Thyroid gland (tissue), 4 donors: Measurements from ENCODE around the gene KATNA1. TPM values are rescaled to one million over a fixed set of nuclear protein-coding genes. Genes with fewer than 3 reads are reported as not detected.

ENCODE experiments used
- DNase-seq, 2 donors: peaks; one replicate each; pipeline ENCODE4 v3.0.0-alpha.2; 2019
- H3K27ac ChIP-seq, 3 donors: fragments of 200-600 bp; sonication (generic); 1 replicate in 2 of 3; 2 replicates in 1 of 3; pipeline ENCODE4 v1.5.1; 2016 to 2019; ENCODE audit warnings: mild to moderate bottlenecking in 1 of 3, moderate library complexity in 1 of 3
- H3K27me3 ChIP-seq: fragments of 200-600 bp; sonication (generic); one replicate; pipeline ENCODE4 v1.5.1; 2019
- H3K36me3 ChIP-seq, 2 donors: fragments of 200-600 bp; sonication (generic); one replicate each; pipeline ENCODE4 v1.5.1; 2016 to 2019
- H3K4me1 ChIP-seq, 2 donors: fragments of 200-600 bp; sonication (generic); one replicate each; pipeline ENCODE4 v1.5.1; 2017 to 2019
- H3K4me3 ChIP-seq, 3 donors: fragments of 200-600 bp; sonication (generic); replicated peaks in 1 of 3; 1 replicate in 2 of 3; 2 replicates in 1 of 3; pipeline ENCODE4 v1.5.1; 2016; ENCODE audit warnings: mild to moderate bottlenecking in 1 of 3
- H3K9me3 ChIP-seq: fragments of 200-600 bp; sonication (generic); one replicate; pipeline ENCODE4 v1.5.1; 2017
- POLR2A ChIP-seq, 2 donors: fragments of 450-650 bp; IDR thresholded peaks; one replicate each; pipeline ENCODE4 v1.6.1; 2017; ENCODE audit warnings: antibody characterized with exemption in 2 of 2, mild to moderate bottlenecking in 2 of 2, moderate library complexity in 1 of 2
- WGBS, 2 donors: methylation state at CpG; one replicate each; pipeline ENCODE4 v1.1.5; 2017; 5-methylcytosine and 5-hydroxymethylcytosine counted together
- intact Hi-C: fragments of 100-400 bp; cut with DNase I; formaldehyde crosslinking; loops from one replicate; pipeline ENCODE4 v1.15.1; 2023
- total RNA-seq, 4 donors: library from RNA; depleted of rRNA; stranded (reverse); fragments of >200 nt; gene quantifications; one replicate each; pipeline ENCODE4 v1.2.3, GENCODE V29; 2016
- TF ChIP-seq, protein P1 (sequence below), 6 experiments: fragments of 200-600 bp in 3 of 6; fragments of 450-650 bp in 3 of 6; sonication (generic) in 3 of 6; IDR thresholded peaks; one replicate each; pipeline ENCODE4 v1.5.1; 2016 to 2019; ENCODE audit warnings: antibody characterized with exemption in 6 of 6, mild to moderate bottlenecking in 2 of 6, inconsistent platforms in 1 of 6, moderate library complexity in 1 of 6

Gene KATNA1
- total RNA-seq, 4 donors from 2014 or later, result 17.8 to 21.6 (median 18.4) TPM

DNA sequence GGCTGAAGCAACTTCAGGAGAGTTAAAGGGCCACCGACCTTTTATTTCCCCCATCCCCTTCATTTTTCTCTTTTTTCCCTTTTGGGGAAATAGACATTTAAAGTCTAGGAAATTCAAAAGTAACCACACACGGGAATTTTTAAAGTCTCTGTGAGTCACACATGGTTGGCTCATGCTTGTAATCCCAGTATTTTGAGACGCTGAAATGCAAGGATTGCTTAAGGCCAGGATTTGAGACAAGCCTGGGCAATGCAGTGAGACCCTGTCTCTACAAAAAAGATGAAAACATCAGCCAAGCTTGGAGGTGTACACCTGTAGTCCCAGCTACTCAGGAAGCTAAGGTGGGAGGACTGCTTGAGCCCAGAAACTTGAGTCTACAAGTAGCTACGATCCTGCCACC is 34.2 kb downstream of the KATNA1 start:
- 94% methylated on average over 4 of the region's 4 CpGs for WGBS, 2 donors
- Histone ChIP-seq H3K27me3 (no peaks in the 10 kb centered on the region), H3K36me3 (no peaks in the 10 kb centered on the region), H3K9me3 (no peaks in the 10 kb centered on the region), H3K4me1 (peaks cover 0 to under 1% of the 10 kb centered on the region in 2 donors), H3K4me3 (no peak overlapping the region), H3K27ac (no peak overlapping the region)
- no peak for DNase-seq
- intact Hi-C loops, result no loop called here
- TF ChIP-seq, protein P1, sequence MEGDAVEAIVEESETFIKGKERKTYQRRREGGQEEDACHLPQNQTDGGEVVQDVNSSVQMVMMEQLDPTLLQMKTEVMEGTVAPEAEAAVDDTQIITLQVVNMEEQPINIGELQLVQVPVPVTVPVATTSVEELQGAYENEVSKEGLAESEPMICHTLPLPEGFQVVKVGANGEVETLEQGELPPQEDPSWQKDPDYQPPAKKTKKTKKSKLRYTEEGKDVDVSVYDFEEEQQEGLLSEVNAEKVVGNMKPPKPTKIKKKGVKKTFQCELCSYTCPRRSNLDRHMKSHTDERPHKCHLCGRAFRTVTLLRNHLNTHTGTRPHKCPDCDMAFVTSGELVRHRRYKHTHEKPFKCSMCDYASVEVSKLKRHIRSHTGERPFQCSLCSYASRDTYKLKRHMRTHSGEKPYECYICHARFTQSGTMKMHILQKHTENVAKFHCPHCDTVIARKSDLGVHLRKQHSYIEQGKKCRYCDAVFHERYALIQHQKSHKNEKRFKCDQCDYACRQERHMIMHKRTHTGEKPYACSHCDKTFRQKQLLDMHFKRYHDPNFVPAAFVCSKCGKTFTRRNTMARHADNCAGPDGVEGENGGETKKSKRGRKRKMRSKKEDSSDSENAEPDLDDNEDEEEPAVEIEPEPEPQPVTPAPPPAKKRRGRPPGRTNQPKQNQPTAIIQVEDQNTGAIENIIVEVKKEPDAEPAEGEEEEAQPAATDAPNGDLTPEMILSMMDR (IDR thresholded peaks at IDR 0.05), result no peak
- no peak for TF ChIP-seq POLR2A (IDR thresholded peaks at IDR 0.05)

DNA sequence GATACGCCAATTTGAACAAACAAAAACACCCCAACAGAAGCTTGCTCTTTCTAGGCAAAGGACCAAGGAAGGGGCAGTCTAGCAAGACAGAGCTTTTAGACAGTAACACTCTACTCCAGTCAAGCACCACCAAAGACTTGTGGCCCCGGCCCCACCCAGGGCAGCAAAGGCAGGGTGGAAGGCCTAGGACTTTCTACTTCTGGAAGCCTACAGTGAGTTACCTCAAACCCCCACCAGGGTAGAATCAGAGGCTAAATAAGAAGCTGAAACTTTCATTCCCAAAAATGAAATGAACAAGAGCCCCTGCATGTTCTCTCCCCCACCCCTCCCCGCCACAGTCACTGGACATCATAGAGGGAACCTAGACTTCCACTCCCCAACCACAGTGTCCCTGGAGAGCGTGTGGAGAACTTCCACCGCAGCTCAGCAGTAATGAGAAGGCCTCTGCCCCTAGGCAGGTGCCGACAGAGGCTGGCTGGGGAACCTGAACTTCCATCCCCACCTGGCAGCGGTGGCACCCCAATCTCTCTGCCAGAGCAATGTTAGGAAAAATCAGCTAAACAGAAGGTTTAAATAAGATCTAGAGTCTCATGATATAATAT is 40.0 kb downstream of the KATNA1 start:
- intact Hi-C loops, result no loop called here
- H3K27ac ChIP-seq, result no peak overlapping the region
- H3K27me3 ChIP-seq, result no peaks in the 10 kb centered on the region
- H3K4me1 ChIP-seq, result peaks cover 10 to 13% of the 10 kb centered on the region in 2 donors
- TF ChIP-seq POLR2A (IDR thresholded peaks at IDR 0.05), result no peak
- TF ChIP-seq, protein P1 (IDR thresholded peaks at IDR 0.05), result no peak
- H3K36me3 ChIP-seq, result no peaks in the 10 kb centered on the region
- H3K9me3 ChIP-seq, result no peaks in the 10 kb centered on the region
- peak; percentile 6 to 14 for DNase-seq
- no peak overlapping the region for H3K4me3 ChIP-seq
- 80 to 82% methylated on average over 7 of the region's 7 CpGs for WGBS, 2 donors

DNA sequence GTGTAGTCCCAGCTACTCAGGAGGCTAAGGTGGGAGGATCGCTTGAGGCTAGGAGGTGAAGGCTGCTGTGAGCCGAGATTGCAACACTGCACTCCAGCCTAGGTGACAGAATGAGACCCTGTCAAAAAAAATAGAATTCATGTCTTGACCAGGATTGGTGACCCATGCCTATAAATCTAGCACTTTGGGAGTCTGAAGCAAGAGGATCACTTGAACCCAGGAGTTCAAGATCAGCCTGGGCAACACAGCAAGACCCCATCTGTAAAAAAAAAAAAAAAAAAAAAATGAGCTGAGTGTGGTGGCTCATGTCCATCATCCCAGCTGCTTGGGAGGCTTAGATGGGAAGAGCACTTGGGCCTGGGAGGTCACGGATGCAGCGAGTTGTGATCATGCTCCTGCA is 48.0 kb downstream of the KATNA1 start:
- TF ChIP-seq, protein P1 (IDR thresholded peaks at IDR 0.05), result no peak
- TF ChIP-seq POLR2A (IDR thresholded peaks at IDR 0.05), result no peak
- no peak for DNase-seq
- H3K9me3 ChIP-seq, result no peaks in the 10 kb centered on the region
- H3K4me3 ChIP-seq, result no peak overlapping the region
- no peaks in the 10 kb centered on the region for H3K4me1 ChIP-seq
- no peak overlapping the region for H3K27ac ChIP-seq
- WGBS, 2 donors, result 95 to 97% methylated on average over 4 of the region's 4 CpGs
- H3K27me3 ChIP-seq, result no peaks in the 10 kb centered on the region
- intact Hi-C loops, result no loop called here
- peaks cover 9 to 20% of the 10 kb centered on the region in 2 donors for H3K36me3 ChIP-seq

DNA sequence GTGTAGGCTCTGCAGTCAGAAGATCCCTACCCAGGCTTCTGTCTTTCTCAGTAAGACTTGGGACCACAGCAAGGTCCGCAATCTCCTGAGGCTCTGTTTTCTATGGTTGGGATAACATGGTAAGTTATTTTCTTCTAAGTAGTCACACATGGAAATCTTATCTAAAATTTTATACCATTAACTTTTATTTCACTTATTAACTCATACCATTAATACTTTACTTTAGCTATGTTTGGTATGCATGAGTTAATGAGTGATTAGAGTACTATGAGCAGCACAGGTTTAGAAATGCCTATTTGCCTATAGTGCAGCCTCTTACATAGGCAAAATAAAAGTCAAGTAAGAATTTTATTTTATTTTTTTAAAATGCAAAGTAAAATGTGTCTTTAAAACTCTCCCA is 55.1 kb downstream of the KATNA1 start:
- no peaks in the 10 kb centered on the region for H3K9me3 ChIP-seq
- 97% methylated on average over 1 of the region's 1 CpG for WGBS, 2 donors
- no peak overlapping the region for H3K27ac ChIP-seq
- H3K4me1 ChIP-seq, result no peaks in the 10 kb centered on the region
- H3K27me3 ChIP-seq, result no peaks in the 10 kb centered on the region
- peaks cover 32 to 44% of the 10 kb centered on the region in 2 donors for H3K36me3 ChIP-seq
- intact Hi-C loops, result no loop called here
- no peak overlapping the region for H3K4me3 ChIP-seq
- TF ChIP-seq, protein P1 (IDR thresholded peaks at IDR 0.05), result no peak
- no peak for TF ChIP-seq POLR2A (IDR thresholded peaks at IDR 0.05)
- no peak for DNase-seq

DNA sequence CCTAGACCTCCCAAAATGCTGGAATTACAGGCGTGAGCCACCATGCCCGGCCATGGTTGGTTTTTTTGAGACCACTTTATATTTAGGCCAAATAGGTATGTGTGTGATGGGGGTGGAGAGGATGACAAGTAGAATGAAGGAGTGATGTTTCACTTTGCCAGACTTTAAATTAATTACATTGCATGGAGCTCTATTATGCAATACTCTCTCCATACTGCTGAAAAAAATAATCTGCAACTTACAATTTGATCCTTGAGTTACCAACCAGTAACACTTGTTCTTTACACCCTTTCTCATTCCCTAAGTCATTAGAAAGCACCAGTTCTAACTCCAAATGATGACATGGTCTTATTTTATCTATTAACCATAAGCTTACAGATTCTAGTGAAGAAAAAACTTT is 55.5 kb downstream of the KATNA1 start:
- Histone ChIP-seq H3K36me3 (peaks cover 32 to 44% of the 10 kb centered on the region in 2 donors), H3K27me3 (no peaks in the 10 kb centered on the region), H3K9me3 (no peaks in the 10 kb centered on the region), H3K4me1 (no peaks in the 10 kb centered on the region), H3K27ac (no peak overlapping the region), H3K4me3 (no peak overlapping the region)
- intact Hi-C loops, result no loop called here
- no peak for DNase-seq
- TF ChIP-seq, protein P1 (IDR thresholded peaks at IDR 0.05), result no peak
- TF ChIP-seq POLR2A (IDR thresholded peaks at IDR 0.05), result no peak
- whole genome bisulfite sequencing, 2 donors, result 98 to 100% methylated on average over 2 of the region's 2 CpGs
